Endothelial cell of umbilical vein (primary cell): ENCODE data around the gene HIVEP3. TPM values are rescaled to one million over a fixed set of nuclear protein-coding genes. Genes with fewer than 3 reads are reported as not detected.

ENCODE experiments used
- BruUV-seq: library from RNA; stranded (reverse); fragments of 400-500 nt; replicated peaks from 2 replicates; lab custom pipeline; 2021; lab: Mats Ljungman, UMichigan
- CTCF ChIA-PET: fragments of 300-600, 350-600 bp; sonication (Branson Sonifier 250); formaldehyde crosslinking; loops from one replicate; lab custom pipeline; 2021; ENCODE audit warnings: antibody characterized with exemption, inconsistent platforms; lab: Charles Lee
- POLR2A ChIA-PET: fragments of 300-600, 350-600 bp; sonication (Branson Sonifier 250); formaldehyde crosslinking; loops from one replicate; lab custom pipeline; 2021; ENCODE audit warnings: antibody characterized with exemption, inconsistent platforms; lab: Charles Lee
- DNase-seq: peaks from one replicate; pipeline ENCODE4 v3.0.0-alpha.2; 2011; ENCODE audit warnings: low read depth, low spot score
- FAIRE-seq: peaks from 2 replicates; lab custom pipeline; 2011; peaks lifted over from hg19 to GRCh38; lab: Jason Lieb, UNC
- H2AFZ ChIP-seq: 2 replicates; pipeline ENCODE4 v1.6.0; 2012; ENCODE audit warnings: low read depth, low read length, control low read depth, inconsistent platforms
- H3K27ac ChIP-seq: 2 replicates; pipeline ENCODE4 v1.5.1; 2011; ENCODE audit warnings: low read depth, mild to moderate bottlenecking, control low read depth, low read length, moderate library complexity; ENCODE audit not compliant: insufficient read depth
- H3K27me3 ChIP-seq, 2 experiments: 2 replicates each; pipeline versions ENCODE4 v1.6.0 to v1.6.1; 2011; ENCODE audit warnings: low read length in 2 of 2, mixed read lengths in 1 of 2; ENCODE audit not compliant: control insufficient read depth in 2 of 2, insufficient read depth in 2 of 2
- H3K36me3 ChIP-seq, 2 experiments: 2 replicates in 1 of 2; 3 replicates in 1 of 2; pipeline ENCODE4 v1.5.1; 2011; ENCODE audit warnings: low read length in 2 of 2, mild to moderate bottlenecking in 1 of 2, moderate library complexity in 1 of 2; ENCODE audit not compliant: control insufficient read depth in 2 of 2, insufficient read depth in 2 of 2; ENCODE audit errors: extremely low read depth in 1 of 2
- H3K4me1 ChIP-seq: 3 replicates; pipeline ENCODE4 v1.5.1; 2011; ENCODE audit warnings: mild to moderate bottlenecking, low read length; ENCODE audit not compliant: control insufficient read depth, insufficient read depth; ENCODE audit errors: extremely low read depth
- H3K4me2 ChIP-seq: 2 replicates; pipeline ENCODE4 v1.6.1; 2011; ENCODE audit warnings: low read length, control low read depth, mixed read lengths; ENCODE audit not compliant: insufficient read depth
- H3K4me3 ChIP-seq, 3 experiments: fragments of 200-600 bp in 1 of 3; sonication (generic), shearing (Covaris generic) in 1 of 3; replicated peaks in 1 of 3; 2 replicates each; pipeline ENCODE4 v1.5.1; 2011 to 2016; ENCODE audit warnings: control low read depth in 3 of 3, low read length in 3 of 3, mild to moderate bottlenecking in 2 of 3, inconsistent platforms in 1 of 3, low read depth in 1 of 3, moderate library complexity in 1 of 3; ENCODE audit not compliant: insufficient read depth in 1 of 3
- H3K79me2 ChIP-seq: 2 replicates; pipeline ENCODE4 v1.6.0; 2012; ENCODE audit warnings: low read length, inconsistent platforms; ENCODE audit not compliant: control insufficient read depth, insufficient read depth
- H3K9ac ChIP-seq: replicated peaks from 2 replicates; pipeline ENCODE3; 2011; ENCODE audit warnings: low read length, control low read depth; ENCODE audit not compliant: insufficient read depth; ENCODE audit errors: extremely low read depth
- H3K9me1 ChIP-seq: replicated peaks from 3 replicates; pipeline ENCODE4 v1.6.0; 2011; ENCODE audit warnings: mild to moderate bottlenecking, low read length; ENCODE audit not compliant: control insufficient read depth, insufficient read depth; ENCODE audit errors: extremely low read depth
- H3K9me3 ChIP-seq: replicated peaks from 2 replicates; pipeline ENCODE4 v1.5.1; 2012; ENCODE audit warnings: low read length, inconsistent platforms; ENCODE audit not compliant: control insufficient read depth, insufficient read depth
- H4K20me1 ChIP-seq: replicated peaks from 2 replicates; pipeline ENCODE3; 2011; ENCODE audit warnings: mild to moderate bottlenecking, low read length; ENCODE audit not compliant: control insufficient read depth, insufficient read depth; ENCODE audit errors: extremely low read depth
- FOS ChIP-seq: IDR thresholded peaks from 2 replicates; pipeline ENCODE4 v1.6.1; 2011; ENCODE audit warnings: mild to moderate bottlenecking, low read length, moderate library complexity, borderline replicate concordance; ENCODE audit not compliant: insufficient read depth
- GATA2 ChIP-seq: IDR thresholded peaks from 2 replicates; pipeline ENCODE4 v1.7.0; 2011; ENCODE audit warnings: low read depth, mild to moderate bottlenecking, moderate library complexity, mixed read lengths, low read length; ENCODE audit not compliant: insufficient read length, insufficient read depth
- MYC ChIP-seq: IDR thresholded peaks from one replicate; pipeline ENCODE4 v1.6.1; 2011; ENCODE audit warnings: mild to moderate bottlenecking, low read depth, low read length
- POLR2AphosphoS5 ChIP-seq: IDR thresholded peaks from 2 replicates; pipeline ENCODE4 v1.6.1; 2012; ENCODE audit warnings: low read depth, mild to moderate bottlenecking, control low read depth, low read length, moderate library complexity; ENCODE audit not compliant: insufficient read depth
- dilution Hi-C: fragments of 300-500 bp; cut with MboI; formaldehyde crosslinking; loops from one replicate; pipeline ENCODE4 v1.15.0; 2019; ENCODE audit warnings: low sequenced_read_pairs; ENCODE audit not compliant: extremely low pct_ligation_motif_present
- intact Hi-C: fragments of 100-400 bp; cut with micrococcal nuclease; formaldehyde crosslinking; loops from one replicate; pipeline ENCODE4 v1.10.0; 2022
- polyA plus RNA-seq, 4 experiments: library from polyadenylated mRNA; depleted of rRNA in 3 of 4; stranded (reverse) in 3 of 4; unstranded in 1 of 4; fragments of >200 nt; gene quantifications; 2 replicates each; pipeline versions ENCODE4 v1.2.1 to v1.2.3, GENCODE V29; 2011 to 2012; ENCODE audit warnings: missing spikeins in 1 of 4
- total RNA-seq: library from RNA; stranded (reverse); gene quantifications from 2 replicates; pipeline ENCODE4 v1.2.3, GENCODE V29; 2021
- TF ChIP-seq, protein P1 (sequence below): IDR thresholded peaks from 2 replicates; pipeline ENCODE4 v1.6.1; 2011; ENCODE audit not compliant: insufficient read depth, insufficient read length
- TF ChIP-seq, protein P2 (sequence below), 2 donors: IDR thresholded peaks; 1 replicate in 1 of 2; 2 replicates in 1 of 2; pipeline ENCODE4 v1.5.1; 2011; ENCODE audit warnings: low read length in 2 of 2, mild to moderate bottlenecking in 2 of 2, moderate library complexity in 2 of 2, control low read depth in 1 of 2, inconsistent platforms in 1 of 2, low read depth in 1 of 2; ENCODE audit not compliant: insufficient read depth in 1 of 2; ENCODE audit errors: extremely low read depth in 1 of 2

The HIVEP3 gene
- total and polyA plus RNA-seq, 2 donors (not counting 3 experiments of a cell fraction or from before 2014, with no cell fraction given): 3.4 to 4.0 TPM

DNA sequence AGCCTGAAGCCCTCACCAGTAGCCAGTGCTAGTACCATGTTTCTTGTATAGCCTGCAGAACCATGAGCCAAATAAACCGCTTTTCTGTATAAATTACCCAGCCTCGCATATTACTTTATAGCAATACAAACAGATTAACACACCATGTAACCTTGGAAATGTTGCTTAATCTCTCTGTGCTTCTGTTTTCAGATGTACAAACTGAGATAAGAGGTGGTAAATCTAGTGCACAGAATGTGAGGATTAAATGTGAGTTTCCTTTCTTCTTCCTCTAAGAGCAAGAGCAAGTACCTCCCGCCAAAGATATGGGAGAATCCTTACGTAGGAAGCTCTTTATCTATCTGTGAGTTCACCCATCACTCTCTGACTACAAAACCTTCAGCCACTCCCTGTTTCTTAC is 128.4 kb downstream of the HIVEP3 start:
- dilution Hi-C loops: no loop called here

More for the DNA sequence above, 128.4 kb downstream of the HIVEP3 start:
- Histone ChIP-seq H3K9me1 (no peaks in the 10 kb centered on the region), H3K9me3 (no peaks in the 10 kb centered on the region), H2AFZ (no peak overlapping the region), H3K4me1 (no peaks in the 10 kb centered on the region), H4K20me1 (no peaks in the 10 kb centered on the region), H3K4me3 (no peak overlapping the region), H3K79me2 (no peaks in the 10 kb centered on the region), H3K27ac (no peak overlapping the region), H3K36me3 (no peaks in the 10 kb centered on the region), H3K9ac (no peak overlapping the region), H3K4me2 (no peak overlapping the region), H3K27me3 (no peaks in the 10 kb centered on the region)
- ChIA-PET POLR2A (no interaction called here), CTCF (interaction anchor here (2.1 kb wide), 1 partner anchor 216 kb away, joined by 9 read pairs; no protein-coding TSS in a partner anchor)
- no peak for FAIRE-seq
- DNase-seq: no peak
- no TSS peak for BruUV-seq
- intact Hi-C loops: no loop called here
- TF ChIP-seq POLR2AphosphoS5: no peak
- TF ChIP-seq, protein P1, sequence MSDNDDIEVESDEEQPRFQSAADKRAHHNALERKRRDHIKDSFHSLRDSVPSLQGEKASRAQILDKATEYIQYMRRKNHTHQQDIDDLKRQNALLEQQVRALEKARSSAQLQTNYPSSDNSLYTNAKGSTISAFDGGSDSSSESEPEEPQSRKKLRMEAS: no peak
- no peak for TF ChIP-seq FOS
- no peak for TF ChIP-seq GATA2
- TF ChIP-seq, protein P2, sequence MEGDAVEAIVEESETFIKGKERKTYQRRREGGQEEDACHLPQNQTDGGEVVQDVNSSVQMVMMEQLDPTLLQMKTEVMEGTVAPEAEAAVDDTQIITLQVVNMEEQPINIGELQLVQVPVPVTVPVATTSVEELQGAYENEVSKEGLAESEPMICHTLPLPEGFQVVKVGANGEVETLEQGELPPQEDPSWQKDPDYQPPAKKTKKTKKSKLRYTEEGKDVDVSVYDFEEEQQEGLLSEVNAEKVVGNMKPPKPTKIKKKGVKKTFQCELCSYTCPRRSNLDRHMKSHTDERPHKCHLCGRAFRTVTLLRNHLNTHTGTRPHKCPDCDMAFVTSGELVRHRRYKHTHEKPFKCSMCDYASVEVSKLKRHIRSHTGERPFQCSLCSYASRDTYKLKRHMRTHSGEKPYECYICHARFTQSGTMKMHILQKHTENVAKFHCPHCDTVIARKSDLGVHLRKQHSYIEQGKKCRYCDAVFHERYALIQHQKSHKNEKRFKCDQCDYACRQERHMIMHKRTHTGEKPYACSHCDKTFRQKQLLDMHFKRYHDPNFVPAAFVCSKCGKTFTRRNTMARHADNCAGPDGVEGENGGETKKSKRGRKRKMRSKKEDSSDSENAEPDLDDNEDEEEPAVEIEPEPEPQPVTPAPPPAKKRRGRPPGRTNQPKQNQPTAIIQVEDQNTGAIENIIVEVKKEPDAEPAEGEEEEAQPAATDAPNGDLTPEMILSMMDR (IDR thresholded peaks at IDR 0.05; ENCODE audit: extremely low read depth in 1 of 2, insufficient read depth in 1 of 2, low read depth in 1 of 2, low read length in 2 of 2): no peak
- TF ChIP-seq MYC: no peak
